HT1080 (cell line): ENCODE results near the gene CEMP1. TPM values are rescaled to one million over a fixed set of nuclear protein-coding genes. Genes with fewer than 3 reads are reported as not detected.
A peak's percentile ranks its signal among the peaks of the same experiment; 100 is the strongest.

Experiments used
- DNase-seq: peaks from one replicate; pipeline ENCODE4 v3.0.0-alpha.2; 2015; ENCODE audit warnings: low read depth
- total RNA-seq: library from RNA; depleted of rRNA; stranded (reverse); fragments of >200 nt; shearing (Covaris generic); gene quantifications from 2 replicates; pipeline ENCODE4 v1.2.3, GENCODE V29; 2014

Gene CEMP1
- total RNA-seq, 1 experiment from 2014 or later: not detected

DNA sequence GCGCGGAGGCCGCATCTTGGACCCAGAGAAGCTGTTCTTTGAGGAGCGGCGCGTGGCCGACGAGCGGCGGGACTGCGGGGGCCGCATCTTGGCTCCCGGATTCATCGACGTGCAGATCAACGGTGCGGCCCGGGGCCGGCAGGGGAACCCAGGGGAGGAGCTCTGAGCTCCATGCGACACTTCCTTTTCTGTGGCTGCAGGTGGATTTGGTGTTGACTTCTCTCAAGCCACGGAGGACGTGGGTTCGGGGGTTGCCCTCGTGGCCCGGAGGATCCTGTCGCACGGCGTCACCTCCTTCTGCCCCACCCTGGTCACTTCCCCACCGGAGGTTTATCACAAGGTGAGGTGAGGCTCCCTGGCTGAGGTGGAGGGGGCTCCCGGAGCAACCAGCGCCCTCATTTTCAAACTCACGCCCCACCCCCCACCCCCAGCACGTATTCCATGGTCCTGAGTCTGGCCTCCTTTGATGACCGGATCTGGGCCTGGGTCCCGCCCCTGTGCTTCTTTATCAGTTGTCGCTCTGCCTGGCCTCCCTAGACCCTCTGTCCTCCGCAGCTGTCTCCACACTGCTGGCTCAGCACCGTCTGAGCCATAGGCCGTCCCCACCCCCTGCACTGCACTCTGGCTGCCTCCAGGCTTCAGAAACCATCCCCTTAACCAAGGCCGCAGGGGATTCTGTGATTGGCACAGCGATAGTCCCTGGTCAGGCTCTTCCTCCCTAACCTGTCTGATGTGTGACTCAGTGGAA, 10.2 kb downstream of the CEMP1 start:
- peak; percentile 47 for DNase-seq

DNA sequence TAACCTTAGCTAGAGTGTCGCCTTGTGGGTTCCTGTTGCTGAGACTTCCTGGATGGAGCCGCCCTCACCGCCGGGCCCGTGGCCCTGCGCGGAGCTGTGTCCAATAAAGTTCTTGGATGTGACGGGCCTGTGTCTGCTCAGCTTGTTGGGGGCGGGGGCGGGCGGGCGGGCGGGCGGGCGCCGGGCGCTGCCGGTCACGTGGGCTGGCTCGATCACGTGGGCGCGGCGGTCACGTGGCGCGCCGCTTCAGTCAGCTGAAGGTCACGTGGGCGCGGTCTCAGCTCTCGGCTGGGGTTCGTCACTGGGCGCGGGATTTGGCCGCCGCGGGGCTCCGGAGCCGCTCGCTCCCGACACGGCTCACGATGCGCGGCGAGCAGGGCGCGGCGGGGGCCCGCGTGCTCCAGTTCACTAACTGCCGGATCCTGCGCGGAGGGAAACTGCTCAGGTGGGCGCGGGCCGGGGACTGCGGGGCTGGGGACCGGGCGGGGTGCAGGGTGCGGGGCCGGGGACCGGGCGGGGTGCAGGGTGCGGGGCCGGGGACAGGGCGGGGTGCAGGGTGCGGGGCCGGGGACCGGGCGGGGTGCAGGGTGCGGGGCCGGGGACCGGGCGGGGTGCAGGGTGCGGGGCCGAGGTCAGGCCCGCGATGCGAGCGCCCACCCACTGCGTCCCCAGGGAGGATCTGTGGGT, 11.0 kb downstream of the CEMP1 start, which contains the start of gene AMDHD2:
AMDHD2 (plus strand) TSS at position 275 of the 687 bp plus-strand sequence; CDS start at position 363, 88 bp downstream.
- peak; percentile 80 for DNase-seq

DNA sequence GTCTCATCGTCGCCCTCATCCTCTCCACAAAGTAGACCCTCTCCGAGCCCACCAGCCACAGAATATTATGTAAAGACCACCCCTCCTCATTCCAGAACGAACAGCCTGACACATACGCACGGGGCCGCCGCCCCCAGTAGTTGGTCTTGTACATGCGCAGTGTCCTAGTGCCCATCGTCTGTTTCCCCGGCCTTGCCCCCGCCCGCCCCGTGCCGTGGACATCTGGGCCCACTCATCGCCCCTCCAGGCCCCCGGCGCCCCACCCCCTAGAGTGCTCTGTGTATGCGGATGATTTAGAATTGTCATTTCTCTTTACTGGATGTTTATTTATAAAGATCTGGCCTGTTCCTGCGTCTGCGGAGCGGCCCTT, 11.5 kb downstream of the CEMP1 start:
- no peak for DNase-seq

DNA sequence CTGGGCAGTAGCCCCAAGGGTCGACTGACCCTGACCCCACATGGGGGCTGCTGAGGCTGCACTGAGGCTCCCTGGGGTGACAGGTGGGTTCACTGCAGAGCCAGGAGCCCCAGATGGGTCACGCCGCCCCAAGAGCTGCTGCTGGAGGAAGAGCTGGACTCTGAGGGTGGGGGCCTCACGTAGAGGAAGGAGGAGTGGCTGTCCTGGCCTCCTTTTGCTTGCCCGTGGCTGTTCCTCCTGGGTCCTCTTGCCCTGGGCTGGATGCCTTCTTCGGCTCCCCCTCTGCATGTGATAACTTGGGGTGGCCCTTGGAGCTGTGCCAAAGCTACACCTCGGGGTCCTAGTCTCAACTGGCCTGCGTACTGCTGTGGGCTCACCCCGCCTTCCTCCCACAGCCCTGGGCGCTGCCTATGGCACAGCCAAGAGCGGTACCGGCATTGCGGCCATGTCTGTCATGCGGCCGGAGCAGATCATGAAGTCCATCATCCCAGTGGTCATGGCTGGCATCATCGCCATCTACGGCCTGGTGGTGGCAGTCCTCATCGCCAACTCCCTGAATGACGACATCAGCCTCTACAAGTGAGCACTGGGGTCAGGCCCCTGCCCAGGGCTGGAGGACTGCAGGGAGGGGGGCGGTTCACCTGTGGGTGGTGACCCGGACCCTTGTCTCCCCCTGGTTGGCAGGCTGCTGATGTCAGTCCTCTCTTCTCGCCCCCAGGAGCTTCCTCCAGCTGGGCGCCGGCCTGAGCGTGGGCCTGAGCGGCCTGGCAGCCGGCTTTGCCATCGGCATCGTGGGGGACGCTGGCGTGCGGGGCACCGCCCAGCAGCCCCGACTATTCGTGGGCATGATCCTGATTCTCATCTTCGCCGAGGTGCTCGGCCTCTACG, 12.1 kb downstream of the CEMP1 start:
- DNase-seq: no peak

DNA sequence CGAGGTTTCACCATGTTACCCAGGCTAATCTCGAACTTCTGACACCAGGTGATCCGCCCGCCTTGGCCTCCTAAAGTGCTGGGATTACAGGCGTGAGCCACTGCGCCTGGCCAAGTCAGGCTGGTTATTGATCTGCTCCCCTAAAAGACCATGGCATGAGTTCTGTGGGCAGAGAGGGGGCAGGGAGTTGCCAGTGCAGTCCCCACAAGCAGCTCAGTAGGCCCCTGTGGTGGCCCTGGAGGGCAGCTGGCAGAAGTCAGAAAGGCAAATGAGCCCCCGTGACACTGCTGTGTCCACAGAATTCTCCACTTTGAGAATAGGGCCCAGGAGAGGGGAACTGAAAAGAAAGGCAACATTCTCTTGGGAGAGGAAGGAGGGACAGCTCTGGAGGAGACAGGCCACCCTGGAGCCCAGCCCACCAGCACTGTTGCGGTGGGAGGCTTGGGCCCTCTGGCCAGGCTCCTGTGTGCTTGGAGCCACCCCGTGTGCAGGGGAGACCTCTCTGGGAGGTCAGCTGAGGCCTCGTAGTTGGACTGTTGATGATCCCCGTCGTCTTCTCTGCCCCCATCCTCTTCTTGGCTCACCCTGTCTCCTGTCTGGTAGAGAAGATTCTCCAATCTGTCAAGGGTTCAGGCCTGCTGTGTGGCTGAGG, 13.1 kb downstream of the CEMP1 start:
- no peak for DNase-seq

DNA sequence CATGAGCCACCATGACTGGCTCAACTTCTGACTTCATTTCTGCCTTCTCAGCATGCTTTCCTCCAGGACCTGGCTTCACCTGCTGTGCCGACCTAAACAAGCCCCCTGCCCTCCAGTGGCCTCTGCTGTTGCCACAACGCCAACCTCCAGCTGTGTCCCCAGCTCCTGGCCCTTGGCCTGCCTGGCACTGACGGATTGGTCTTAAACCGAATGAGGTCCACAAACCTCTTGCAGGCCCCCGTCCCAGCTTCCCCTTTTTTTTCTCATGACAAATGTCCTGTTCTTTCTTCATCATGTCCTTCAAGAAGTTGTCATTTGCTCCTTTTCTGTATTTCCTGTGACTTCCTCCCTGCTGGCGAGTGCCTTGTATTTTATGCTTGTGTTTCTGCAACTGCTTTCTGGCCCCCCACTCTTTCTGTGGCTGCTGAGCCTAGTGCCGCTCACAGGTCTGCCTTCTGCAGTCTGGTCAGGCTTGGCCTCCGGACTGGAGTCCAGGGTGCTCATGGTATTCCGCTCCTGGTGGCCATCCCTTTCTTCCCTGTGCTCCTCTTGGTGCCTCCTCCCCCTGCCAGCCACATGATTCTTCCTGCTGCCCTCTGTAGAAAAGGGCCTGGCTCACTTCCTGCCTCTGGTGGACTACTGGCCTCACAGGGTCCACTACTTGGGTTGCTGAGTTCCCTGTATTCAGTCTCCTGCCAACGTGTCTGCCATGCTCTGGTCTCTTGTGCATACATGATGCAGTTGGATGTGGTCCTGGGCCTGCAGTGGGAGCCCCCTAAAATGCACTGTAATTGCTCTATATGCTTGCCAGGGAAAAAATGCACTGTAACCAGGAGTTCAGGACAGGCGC, 14.6 kb downstream of the CEMP1 start:
- peak; percentile 48 for DNase-seq

DNA sequence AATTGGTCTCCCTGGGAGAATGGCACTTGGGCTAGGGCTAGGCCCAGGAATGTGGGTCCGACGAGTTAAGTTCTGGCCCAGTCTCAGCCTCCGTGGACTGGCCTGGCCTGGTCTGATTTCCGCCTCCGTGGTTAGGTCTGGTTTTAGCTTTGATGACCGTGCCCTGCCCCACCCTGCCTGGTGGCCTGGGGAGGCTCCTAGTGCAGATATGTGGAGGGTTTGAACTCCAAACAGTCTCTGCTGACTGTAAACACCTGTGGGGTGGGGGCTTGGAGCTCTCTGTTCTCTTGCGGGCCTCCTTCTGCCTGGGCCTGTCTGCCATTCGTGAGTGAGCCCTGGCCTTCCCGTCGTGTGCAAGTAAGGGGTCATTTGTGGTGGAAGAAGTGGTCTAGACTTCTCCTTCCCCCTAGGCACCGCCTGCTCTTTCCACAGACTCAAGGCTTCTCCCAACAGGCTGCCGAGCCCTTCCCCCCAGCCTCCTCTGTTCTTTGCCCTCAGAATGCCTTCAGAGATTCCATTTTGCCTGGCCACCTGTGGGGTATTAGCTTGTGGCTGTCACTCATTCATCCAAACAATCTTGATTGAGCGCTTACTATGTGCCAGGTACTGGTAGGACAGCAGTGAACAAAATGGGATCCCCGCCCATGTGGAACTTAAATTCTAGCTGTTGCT, 15.9 kb downstream of the CEMP1 start:
- no peak for DNase-seq

DNA sequence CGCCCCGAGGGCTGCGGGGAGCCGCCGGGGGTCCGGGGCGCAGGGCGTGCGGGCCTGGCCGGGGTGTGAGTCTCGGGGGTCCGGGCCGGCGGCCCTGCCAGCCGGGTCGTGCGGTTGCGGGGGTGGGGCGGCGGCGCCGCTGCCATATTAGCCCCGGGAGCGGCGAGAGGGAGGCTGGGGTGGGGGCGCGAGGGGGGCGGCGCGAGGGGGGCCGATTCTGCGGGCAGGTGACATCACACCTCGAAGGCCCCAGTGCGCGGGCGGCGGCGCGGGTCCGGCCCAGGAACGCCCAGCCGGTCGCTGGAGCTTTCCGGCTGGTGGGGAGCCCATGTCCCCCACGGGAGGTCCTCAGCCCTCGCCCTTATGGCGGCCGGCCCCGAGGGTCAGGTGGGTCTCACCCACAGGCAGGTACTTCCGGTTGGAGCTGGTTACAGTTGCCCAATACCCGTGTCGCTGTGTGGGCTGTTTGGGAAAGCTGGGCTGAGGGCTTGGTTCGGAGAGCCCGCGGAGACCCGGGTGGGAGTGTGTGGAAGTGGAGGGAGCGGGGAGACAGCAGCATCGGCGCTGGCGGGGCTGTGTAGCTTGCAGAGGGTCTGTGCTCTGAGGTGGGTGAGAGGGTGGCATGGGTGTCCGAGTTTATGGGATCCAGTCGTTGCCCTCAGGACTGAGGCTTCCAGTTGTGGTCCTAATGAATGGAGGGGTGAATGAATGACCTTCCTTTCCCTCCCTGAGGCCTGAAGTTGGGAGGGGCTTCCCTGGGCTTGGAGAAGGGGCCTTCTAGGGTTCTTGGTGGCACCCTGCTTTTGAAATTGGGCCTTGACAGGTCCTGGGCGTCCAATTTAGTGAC, 16.7 kb downstream of the CEMP1 start:
- DNase-seq: no peak

DNA sequence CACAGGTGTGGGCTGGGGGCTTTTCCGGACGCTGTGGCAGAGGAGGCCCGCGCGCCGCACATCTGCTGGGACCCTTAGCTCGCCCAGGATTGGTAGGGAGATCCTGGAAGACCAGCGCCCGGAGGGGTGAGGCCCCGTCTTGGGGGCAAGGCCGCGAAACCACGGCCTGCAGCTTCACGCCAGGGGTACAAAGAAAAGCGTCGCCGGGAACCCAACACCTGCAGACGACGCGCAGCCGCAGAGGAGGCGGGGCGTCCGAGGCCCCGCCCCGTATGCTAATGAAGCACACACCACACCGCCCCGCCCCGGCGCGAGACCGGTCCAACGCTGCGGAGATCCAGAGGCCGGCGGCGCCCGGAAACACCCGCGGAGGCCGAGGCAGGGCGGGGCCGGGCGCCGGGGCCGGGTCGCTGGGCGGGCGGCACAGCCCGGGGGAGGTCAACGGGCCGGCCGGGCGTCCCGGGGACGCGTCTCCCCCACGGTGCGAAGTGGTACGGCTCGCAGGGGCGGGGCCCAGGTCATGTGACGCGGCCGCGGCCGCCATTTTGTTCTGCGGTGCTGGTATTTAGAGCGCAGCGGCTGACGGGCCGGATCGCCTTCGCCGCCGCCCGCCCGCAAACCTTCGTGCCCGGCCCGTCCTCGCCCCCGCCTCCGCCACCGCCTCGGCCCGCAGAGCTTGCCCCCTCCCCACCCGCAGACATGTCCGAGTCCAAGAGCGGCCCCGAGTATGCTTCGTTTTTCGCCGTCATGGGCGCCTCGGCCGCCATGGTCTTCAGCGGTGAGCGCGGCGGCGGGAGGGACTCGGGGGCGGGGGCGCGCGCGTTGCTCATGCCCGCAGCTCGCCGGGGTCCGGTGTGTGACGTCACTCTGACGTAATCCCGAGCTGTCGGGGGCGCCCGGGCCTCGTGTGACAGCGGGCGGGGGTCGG, 17.5 kb downstream of the CEMP1 start, which contains the start of gene ATP6V0C:
ATP6V0C (plus strand) TSS at position 548 of the 928 bp plus-strand sequence; CDS start at position 700, 152 bp downstream.
- DNase-seq: peak; percentile 75

DNA sequence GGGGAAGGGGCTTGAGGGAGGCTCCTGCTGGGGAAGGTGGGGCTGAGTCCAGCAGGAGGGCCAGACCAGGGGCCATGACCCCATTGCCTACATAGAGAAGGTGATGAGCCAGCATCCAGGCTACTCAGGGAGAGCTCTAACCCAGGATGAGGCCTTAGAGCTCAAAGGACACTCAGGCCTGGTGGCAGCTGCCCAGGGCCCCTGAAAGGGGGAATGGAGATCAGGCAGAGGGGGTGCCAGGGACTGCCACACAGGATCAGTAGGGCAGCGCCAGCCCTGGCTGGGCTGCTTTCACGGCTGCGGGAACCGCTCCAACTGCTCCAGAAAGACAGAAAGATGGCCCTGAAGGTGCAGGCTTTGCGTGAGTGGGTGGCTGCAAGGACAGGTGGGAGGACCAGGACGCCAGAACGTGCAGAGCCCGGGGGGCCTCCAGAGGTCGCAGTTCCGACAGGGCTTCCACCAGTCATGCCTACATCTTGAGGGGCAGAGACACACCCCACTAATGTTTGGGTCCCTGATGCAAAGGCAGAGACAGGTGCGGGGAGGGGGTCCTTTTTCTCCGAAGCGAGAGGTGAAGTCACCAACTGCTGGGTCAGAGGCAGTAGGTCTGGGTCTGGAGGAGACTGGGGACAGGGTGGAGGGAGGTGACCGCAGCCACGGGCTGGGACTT, 18.3 kb downstream of the CEMP1 start:
- DNase-seq: no peak

DNA sequence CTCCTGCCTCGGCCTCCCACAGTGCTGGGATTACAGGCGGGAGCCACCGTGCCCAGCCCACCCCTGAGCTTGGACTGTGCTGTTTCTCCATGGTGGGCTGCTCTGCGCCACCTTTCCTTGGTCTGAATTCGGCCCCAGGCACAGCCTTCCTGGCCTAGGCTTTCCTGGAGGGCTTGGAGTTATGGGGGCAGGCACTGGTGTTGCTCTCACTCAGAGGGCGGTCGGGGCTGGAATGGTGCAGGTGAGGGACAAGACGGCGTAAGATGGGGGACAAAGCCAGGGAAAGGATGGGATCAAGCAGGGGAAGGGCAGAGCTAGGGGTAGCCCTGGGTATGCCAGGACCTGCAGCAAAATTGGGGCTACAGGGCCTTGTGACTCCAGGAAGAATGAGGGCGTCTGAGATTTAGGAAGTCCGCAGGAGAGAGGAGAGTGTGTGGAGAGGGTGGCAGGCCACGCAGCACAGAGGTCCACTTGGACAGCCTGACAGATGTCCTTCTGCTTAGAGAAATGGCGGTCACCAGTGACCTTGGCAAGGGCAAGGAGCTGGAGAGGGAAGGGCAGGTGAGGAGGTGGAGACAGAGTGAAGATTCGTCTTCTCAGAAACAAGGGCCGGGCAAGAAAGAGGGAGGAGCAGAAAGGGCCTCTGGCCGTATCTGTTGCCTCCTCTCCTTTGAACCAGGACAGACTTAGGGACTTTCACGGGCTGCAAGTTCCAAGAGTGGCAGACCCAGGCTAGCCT, 19.0 kb downstream of the CEMP1 start:
- DNase-seq: no peak

DNA sequence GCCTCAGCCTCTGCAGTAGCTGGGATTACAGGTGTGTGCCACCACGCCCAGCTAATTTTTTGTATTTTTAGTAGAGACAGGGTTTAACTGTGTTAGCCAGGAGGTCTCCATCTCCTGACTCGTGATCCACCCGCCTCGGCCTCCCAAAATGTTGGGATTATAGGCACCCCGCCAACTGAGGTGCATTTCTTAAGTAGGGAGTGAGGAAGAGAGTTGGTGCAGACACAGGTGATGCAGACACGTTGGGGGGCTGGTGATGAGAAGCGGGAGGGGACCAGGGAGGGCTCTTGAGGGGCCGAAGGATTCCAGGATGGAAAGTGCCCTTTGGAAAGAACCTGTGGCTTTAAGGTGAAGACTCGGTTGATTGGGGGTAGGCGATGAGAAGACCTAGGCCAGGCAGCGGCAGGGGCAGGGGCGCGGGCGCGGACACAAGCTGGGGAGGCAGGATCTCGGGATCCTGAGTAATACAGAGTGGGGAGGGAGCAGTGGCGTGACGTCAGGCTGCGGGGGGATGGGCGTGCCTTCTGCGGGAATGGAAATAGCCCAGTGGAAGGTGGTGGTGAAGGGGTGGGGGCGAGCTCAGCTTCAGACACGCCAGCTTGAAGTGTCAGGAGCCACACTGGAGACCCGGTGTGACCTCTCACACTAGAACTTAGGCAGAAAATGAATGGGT, 19.9 kb downstream of the CEMP1 start:
- no peak for DNase-seq

DNA sequence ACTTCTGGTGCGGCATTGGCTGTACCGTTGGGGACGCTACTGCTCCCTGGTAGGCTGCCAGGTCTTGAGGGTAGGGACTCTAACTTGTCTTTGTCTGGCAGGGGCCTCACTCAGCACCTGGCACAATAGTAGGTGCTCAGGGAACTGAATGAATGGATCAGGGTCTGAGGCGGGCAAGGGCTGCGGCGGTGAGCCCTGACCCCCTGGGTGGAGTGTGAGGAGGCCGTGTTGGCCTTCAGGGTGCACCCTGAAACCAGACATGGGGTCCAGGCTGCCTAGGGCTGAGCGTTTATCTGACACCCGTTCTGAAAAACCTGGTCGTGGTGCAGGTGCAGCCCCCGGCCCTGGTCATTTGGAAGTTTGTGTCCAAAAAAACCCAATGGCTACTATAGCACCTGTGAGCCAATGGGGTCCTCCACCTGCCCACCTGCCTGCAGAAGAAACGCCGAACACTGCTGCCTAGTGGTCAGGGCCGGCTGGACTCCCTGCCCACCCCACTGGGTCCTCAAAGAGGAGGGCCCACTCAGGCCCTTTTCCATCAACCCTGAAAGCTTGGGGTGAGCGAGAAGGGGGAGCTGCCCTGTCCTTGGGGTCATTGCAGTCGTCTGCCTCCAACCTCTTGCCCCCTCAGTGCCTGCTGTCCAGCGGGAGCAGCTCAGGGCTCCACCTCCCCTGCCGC, 22.3 kb downstream of the CEMP1 start:
- no peak for DNase-seq

DNA sequence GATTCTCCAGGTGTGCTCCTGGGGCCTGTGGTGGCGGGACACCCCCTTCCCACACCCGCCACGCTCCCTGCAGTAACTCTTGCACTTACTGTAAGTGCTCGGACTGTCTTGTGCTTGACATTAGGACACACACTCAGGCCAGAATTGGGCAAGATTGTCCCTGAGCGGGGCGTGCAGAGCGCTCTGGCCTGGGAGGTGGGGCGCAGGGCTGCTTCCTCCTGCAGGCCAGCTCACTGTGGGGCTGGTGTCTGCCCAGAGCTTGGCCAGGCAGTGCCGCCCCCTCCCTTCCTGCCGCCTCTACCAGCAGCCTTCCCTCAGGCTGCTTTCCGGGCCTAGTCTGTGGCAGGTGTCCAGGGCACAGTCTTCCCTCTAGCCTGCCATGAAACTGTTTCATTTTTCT, 23.5 kb downstream of the CEMP1 start:
- DNase-seq: no peak

DNA sequence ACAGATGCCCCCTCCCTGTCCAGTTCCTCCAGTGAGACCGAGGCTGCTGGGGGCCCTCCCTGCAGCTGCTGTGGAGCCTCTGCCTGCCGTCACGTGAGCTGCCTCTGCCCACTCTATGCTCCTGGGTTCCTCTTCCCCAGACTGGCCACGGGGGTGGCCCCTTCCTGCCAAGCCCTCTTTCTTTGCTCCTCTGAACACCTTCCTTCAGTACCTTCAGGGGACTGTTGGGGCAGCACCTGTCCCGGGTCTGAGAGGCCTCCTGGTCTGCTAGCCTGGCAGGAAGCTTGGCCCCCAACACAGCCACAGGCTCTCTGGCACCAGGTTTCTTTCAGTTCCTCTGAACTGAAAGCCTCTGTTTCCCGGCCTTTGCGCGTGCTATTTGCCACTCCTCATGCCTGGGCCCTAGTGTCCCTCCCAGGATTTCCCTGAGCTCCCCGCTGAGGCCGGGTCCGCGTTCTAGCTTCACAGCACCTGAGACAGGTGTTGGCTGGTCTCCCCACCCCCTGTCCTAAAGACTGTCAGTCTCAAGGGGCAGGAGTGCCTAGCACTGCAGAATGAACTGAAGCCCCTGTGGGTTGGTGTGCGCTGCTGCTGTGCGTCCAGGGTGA, 24.1 kb downstream of the CEMP1 start:
- no peak for DNase-seq
